ENCODE data around the gene HDAC2.
"Not testable (repeated sequence)": the region's sequence is repeated elsewhere in the genome, so short reads cannot be mapped to it uniquely, and the experiment has no call there.

The HDAC2 gene

GRCh38 chr6:113970805-113971676 is at the start of gene HDAC2:
Gene HDAC2, minus strand, starts transcription at chr6:113971148. Its CDS starts 240 bp downstream, at chr6:113970908.
- in situ Hi-C loops (cut with HindIII; ENCODE audit: low sequenced_read_pairs): loop anchor here (10.0 kb wide), 2 partner anchors 134 to 334 kb away; no protein-coding TSS in a partner anchor

- in situ Hi-C loops (cut with HindIII; ENCODE audit: low sequenced_read_pairs): no loop called here
Observed at GRCh38 chr6:114020196-114020595, 49.2 kb upstream of the HDAC2 start.

DNA sequence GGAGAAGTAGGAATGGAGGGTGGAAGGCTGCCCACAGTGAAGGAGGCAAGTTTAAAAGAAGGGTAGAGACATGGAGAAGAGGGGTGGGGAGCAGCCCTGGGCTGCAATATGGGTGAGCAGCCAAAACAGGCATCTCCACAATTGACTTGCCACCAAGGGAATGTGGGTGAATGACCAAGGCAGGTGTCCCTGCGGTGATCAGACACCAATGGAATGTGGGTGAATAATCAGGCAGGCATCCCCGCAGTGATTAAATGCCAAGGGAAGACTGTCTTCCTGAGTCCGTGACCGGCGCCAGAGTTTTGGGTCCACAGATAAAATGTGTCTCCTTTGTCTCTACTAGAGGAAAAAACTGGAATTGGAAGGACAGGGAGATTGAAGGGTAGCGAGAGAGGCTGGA is 46.2 kb upstream of the HDAC2 start:
- in situ Hi-C loops (cut with HindIII; ENCODE audit: low sequenced_read_pairs): not testable (repeated sequence)

DNA sequence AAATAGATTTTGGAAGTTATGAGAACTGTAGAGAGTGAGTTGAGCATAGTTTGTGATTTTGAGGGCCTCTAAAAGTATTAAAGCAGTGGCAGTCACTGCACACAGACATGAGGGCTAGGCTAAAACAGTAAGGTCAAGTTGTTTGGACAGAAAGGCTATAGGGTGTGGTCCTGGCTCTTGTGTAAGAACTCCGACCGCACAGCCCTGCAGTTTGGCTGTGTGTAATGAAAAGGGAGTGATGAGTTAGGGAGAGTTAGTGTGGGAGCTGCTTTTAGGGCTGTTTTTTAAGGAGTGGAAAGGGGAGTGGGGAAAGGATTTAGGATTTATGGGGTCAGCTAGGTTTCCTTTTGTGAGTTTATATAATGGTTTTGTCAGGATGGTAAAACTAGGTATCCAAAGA is 43.2 kb upstream of the HDAC2 start:
- in situ Hi-C loops (cut with HindIII; ENCODE audit: low sequenced_read_pairs): not testable (repeated sequence)

DNA sequence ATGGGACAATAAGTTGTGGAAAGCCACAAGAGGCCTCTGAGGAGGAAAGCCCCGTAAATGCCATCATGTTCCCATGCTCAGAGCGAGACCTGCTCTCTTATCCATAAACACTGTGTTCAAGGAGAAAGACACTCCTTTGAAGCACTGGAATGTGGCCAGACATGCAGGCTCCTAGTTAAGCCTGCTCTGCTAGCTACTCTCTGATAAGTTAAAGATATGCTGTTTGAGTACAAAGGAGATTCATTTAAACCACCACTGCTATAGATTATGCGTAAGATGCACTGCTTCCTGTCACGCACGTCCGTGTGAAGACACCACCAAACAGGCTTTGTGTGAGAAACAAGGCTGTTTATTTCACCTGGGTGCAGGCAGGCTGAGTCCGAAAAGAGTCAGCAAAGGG is 40.5 kb upstream of the HDAC2 start:
- in situ Hi-C loops (cut with HindIII; ENCODE audit: low sequenced_read_pairs): not testable (repeated sequence)

DNA sequence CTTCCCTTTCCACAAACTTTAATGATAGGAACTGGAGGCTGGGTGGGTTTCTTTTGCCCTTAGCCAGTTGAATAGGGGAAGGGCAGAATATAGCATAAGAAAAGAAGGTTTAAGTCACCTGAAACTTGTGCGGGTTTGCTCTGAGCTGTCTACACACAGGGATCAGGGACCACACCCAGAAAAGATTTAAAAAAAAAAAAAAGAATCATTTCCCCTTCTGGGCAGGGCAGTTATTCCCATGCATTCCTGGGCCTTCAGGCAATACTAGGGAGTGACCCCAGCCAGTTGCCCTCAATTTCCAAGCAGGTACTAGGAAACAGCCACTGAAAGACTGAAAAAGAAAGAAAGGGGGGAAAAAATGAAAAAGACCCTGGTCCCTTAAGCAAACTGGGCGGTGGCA is 39.6 kb upstream of the HDAC2 start:
- in situ Hi-C loops (cut with HindIII; ENCODE audit: low sequenced_read_pairs): no loop called here

GRCh38 chr6:114009192-114009591 is 38.2 kb upstream of the HDAC2 start:
- in situ Hi-C loops (cut with HindIII; ENCODE audit: low sequenced_read_pairs): no loop called here

- in situ Hi-C loops (cut with HindIII; ENCODE audit: low sequenced_read_pairs): no loop called here
Observed at GRCh38 chr6:114008331-114008730, 37.4 kb upstream of the HDAC2 start.

GRCh38 chr6:114007516-114007915 is 36.6 kb upstream of the HDAC2 start:
- in situ Hi-C loops (cut with HindIII; ENCODE audit: low sequenced_read_pairs): no loop called here

DNA sequence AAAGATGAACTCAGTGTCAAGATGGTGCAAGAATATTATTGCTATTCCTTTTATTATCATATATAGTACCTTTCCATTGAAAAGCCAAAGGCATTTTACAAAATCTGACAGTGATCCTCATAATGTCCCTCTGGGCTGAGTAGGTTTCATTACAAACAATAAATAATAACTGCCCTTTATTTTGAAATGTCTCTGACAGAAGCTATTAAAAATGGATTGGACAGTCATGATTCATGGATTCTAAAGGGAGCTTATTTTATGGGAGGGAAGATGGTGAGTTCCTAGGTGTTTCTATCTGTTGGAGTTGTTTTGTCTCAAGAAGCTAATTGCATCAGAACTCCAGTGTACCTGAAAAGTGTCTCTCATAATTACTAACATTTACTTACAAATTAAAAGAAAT is 30.4 kb upstream of the HDAC2 start:
- in situ Hi-C loops (cut with HindIII; ENCODE audit: low sequenced_read_pairs): no loop called here

GRCh38 chr6:114000069-114000468 is 29.1 kb upstream of the HDAC2 start:
- in situ Hi-C loops (cut with HindIII; ENCODE audit: low sequenced_read_pairs): no loop called here

DNA sequence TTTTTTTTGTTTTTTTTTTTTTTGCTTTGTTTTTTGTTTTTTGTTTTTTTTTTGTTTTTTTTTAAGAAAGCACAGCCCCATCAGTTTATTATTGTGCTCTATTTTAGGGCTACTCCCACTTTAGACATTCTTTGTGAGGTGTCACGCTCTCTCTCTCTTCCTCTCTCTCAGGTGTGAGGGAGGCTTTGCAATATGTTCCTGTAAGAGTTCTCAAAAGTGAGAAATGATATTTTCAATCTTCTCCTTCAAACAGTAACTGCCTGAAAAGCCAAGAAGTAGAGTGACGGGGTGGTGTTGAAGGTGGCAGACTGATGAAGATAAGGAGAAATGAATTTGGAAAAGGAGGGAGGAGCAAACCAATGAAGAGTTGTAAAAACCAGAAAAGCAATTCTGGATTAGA is 28.3 kb upstream of the HDAC2 start:
- in situ Hi-C loops (cut with HindIII; ENCODE audit: low sequenced_read_pairs): no loop called here

- in situ Hi-C loops (cut with HindIII; ENCODE audit: low sequenced_read_pairs): no loop called here
Observed at GRCh38 chr6:113998811-113999210, 27.9 kb upstream of the HDAC2 start.

- in situ Hi-C loops (cut with HindIII; ENCODE audit: low sequenced_read_pairs): no loop called here
Observed at GRCh38 chr6:113997116-113997515, 26.2 kb upstream of the HDAC2 start.

DNA sequence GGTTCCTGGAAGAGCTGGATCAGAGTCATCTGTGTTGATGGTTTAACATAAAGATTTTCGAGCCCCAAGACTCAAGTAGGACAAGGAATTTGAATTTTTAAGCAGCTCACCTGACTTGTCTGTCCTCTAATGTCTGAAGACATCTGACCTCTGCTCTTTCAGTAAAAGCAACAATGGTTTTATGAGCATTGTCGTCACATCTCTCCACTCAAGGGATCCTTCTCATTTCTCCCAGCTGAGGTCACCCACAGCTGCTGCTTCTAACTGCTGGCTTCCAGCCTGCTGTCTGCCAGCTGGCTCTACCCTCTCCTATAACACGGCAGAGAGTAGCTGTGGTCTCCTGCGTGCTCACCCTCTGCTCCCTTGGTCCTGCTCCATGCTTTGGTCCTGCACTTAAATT is 24.7 kb upstream of the HDAC2 start:
- in situ Hi-C loops (cut with HindIII; ENCODE audit: low sequenced_read_pairs): no loop called here

DNA sequence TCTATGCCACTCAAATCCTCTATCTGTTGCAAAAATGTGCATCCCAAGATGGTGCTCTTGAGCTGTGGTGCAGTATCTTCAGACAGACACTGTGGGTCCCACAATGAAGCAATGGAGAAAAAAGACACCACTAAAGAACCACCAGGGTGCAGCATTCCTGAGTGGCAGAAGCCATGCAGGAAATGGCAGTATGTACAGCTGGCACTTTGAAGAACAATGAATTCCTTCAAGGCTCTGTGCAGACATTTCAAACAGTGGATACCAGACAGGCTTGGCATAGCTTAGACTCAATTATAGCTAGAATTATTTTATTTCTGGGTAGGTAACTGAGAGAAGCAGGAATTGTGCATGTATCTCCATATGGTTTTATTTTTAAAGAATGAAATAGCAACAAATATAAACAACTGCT is 24.0 kb upstream of the HDAC2 start:
- in situ Hi-C loops (cut with HindIII; ENCODE audit: low sequenced_read_pairs): loop anchor here (5.0 kb wide), 1 partner anchor 72 kb away; no protein-coding TSS in a partner anchor

- in situ Hi-C loops (cut with HindIII; ENCODE audit: low sequenced_read_pairs): loop anchor here (5.0 kb wide), 1 partner anchor 78 kb away; no protein-coding TSS in a partner anchor
Observed at GRCh38 chr6:113989675-113990074, 18.7 kb upstream of the HDAC2 start.

- in situ Hi-C loops (cut with HindIII; ENCODE audit: low sequenced_read_pairs): not testable (repeated sequence)
Observed at GRCh38 chr6:113982675-113983074, 11.7 kb upstream of the HDAC2 start.

- in situ Hi-C loops (cut with HindIII; ENCODE audit: low sequenced_read_pairs): no loop called here
Observed at GRCh38 chr6:113982055-113982550, 11.2 kb upstream of the HDAC2 start.

GRCh38 chr6:113980937-113981554 is 10.1 kb upstream of the HDAC2 start:
- in situ Hi-C loops (cut with HindIII; ENCODE audit: low sequenced_read_pairs): no loop called here

- in situ Hi-C loops (cut with HindIII; ENCODE audit: low sequenced_read_pairs): loop anchor here (10.0 kb wide), 2 partner anchors 125 to 325 kb away; no protein-coding TSS in a partner anchor
Observed at GRCh38 chr6:113979937-113980336, 9.0 kb upstream of the HDAC2 start.
